ENCODE data around the gene XPO5. TPM values are rescaled to one million over a fixed set of nuclear protein-coding genes. Genes with fewer than 3 reads are reported as not detected.

Gene XPO5
- total and polyA plus RNA-seq, 9 of the 15 experiments (the other 6 are each of a cell fraction or from before 2014, with no cell fraction given): 36.0 to 170 (median 99.1) TPM

- no peak for TF ChIP-seq SPI1 (IDR thresholded peaks at IDR 0.05; ENCODE audit: borderline replicate concordance, low read depth, low read length)
- TF ChIP-seq, protein P1, sequence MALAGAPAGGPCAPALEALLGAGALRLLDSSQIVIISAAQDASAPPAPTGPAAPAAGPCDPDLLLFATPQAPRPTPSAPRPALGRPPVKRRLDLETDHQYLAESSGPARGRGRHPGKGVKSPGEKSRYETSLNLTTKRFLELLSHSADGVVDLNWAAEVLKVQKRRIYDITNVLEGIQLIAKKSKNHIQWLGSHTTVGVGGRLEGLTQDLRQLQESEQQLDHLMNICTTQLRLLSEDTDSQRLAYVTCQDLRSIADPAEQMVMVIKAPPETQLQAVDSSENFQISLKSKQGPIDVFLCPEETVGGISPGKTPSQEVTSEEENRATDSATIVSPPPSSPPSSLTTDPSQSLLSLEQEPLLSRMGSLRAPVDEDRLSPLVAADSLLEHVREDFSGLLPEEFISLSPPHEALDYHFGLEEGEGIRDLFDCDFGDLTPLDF (CRISPR knock-in tag; IDR thresholded peaks at IDR 0.05): no peak; the same call in 1 of the 2 replicates
- TF ChIP-seq GATAD2B (IDR thresholded peaks at IDR 0.05; ENCODE audit: borderline replicate concordance): no peak
- peak; percentile 98 for TF ChIP-seq KDM5B (IDR thresholded peaks at IDR 0.05; ENCODE audit: insufficient replicate concordance, low read depth, low read length)
- TF ChIP-seq ZBTB17 (CRISPR knock-in tag; IDR thresholded peaks at IDR 0.05): no peak
- no peak for TF ChIP-seq CCAR2 (IDR thresholded peaks at IDR 0.05; ENCODE audit: low read depth, low read length)
- TF ChIP-seq NFXL1 (CRISPR knock-in tag; IDR thresholded peaks at IDR 0.05): no peak
- TF ChIP-seq RUNX1 (IDR thresholded peaks at IDR 0.05; ENCODE audit: low read depth): no peak
- TF ChIP-seq KHSRP (IDR thresholded peaks at IDR 0.05): no peak
- no peak for TF ChIP-seq HMG20B (CRISPR knock-in tag; IDR thresholded peaks at IDR 0.05)
- TF ChIP-seq ZNF384 (IDR thresholded peaks at IDR 0.05; ENCODE audit: low read depth, low read length): no peak
- no peak for TF ChIP-seq SNIP1 (IDR thresholded peaks at IDR 0.05; ENCODE audit: low read depth)
- no peak for TF ChIP-seq HMG20A (CRISPR knock-in tag; conservative IDR thresholded peaks at IDR 0.05)
- no peak for TF ChIP-seq ARHGAP35 (IDR thresholded peaks at IDR 0.05; ENCODE audit: partially characterized antibody)
- no peak for TF ChIP-seq JUNB (CRISPR knock-in tag; conservative IDR thresholded peaks at IDR 0.05)
- no peak for TF ChIP-seq SREBF2 (CRISPR knock-in tag; IDR thresholded peaks at IDR 0.05)
- no peak for TF ChIP-seq NCOA4 (IDR thresholded peaks at IDR 0.05; ENCODE audit: partially characterized antibody)
- peak; percentile 52 to 83 for TF ChIP-seq MNT (conservative IDR thresholded peaks at IDR 0.05)
- TF ChIP-seq PHF8 (IDR thresholded peaks at IDR 0.05; ENCODE audit: borderline replicate concordance, low read length): peak; percentile 89
- peak; percentile 100 for TF ChIP-seq TAF1 (IDR thresholded peaks at IDR 0.05; ENCODE audit: control insufficient read depth, extremely low read depth, insufficient read depth, low read length, severe bottlenecking)
- no peak for TF ChIP-seq GTF2A2 (tag; IDR thresholded peaks at IDR 0.05)
- TF ChIP-seq, protein P2, sequence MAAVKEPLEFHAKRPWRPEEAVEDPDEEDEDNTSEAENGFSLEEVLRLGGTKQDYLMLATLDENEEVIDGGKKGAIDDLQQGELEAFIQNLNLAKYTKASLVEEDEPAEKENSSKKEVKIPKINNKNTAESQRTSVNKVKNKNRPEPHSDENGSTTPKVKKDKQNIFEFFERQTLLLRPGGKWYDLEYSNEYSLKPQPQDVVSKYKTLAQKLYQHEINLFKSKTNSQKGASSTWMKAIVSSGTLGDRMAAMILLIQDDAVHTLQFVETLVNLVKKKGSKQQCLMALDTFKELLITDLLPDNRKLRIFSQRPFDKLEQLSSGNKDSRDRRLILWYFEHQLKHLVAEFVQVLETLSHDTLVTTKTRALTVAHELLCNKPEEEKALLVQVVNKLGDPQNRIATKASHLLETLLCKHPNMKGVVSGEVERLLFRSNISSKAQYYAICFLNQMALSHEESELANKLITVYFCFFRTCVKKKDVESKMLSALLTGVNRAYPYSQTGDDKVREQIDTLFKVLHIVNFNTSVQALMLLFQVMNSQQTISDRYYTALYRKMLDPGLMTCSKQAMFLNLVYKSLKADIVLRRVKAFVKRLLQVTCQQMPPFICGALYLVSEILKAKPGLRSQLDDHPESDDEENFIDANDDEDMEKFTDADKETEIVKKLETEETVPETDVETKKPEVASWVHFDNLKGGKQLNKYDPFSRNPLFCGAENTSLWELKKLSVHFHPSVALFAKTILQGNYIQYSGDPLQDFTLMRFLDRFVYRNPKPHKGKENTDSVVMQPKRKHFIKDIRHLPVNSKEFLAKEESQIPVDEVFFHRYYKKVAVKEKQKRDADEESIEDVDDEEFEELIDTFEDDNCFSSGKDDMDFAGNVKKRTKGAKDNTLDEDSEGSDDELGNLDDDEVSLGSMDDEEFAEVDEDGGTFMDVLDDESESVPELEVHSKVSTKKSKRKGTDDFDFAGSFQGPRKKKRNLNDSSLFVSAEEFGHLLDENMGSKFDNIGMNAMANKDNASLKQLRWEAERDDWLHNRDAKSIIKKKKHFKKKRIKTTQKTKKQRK (IDR thresholded peaks at IDR 0.05; ENCODE audit: borderline replicate concordance, low read depth, low read length): no peak
- no peak for TF ChIP-seq HDGF (IDR thresholded peaks at IDR 0.05)
- no peak for TF ChIP-seq ZSCAN29 (IDR thresholded peaks at IDR 0.05)
These were observed 98.4 kb downstream of the XPO5 start, which contains the start of gene TJAP1 (continued) for GRCh38 chr6:43477235-43478007.
